SK-N-SH (cell line): ENCODE measurements around the gene CYBA. TPM values are rescaled to one million over a fixed set of nuclear protein-coding genes. Genes with fewer than 3 reads are reported as not detected.

ENCODE experiments used
- CTCF ChIA-PET: fragments of 300-600, 350-600 bp; formaldehyde crosslinking; extraction: SDS; loops from one replicate; lab custom pipeline; 2021; lab: Yijun Ruan, JAX
- POLR2A ChIA-PET: fragments of 350-600 bp; sonication (Branson Sonifier 250); formaldehyde crosslinking; extraction: SDS; loops from one replicate; lab custom pipeline; 2020; ENCODE audit warnings: antibody characterized with exemption, inconsistent platforms; lab: Yijun Ruan, JAX
- DNase-seq: peaks from one replicate; pipeline ENCODE4 v3.0.0; 2012
- H2AFZ ChIP-seq: fragments of 200-600 bp; sonication (generic); 2 replicates; pipeline ENCODE4 v1.8.1; 2016; ENCODE audit warnings: antibody characterized with exemption, mild to moderate bottlenecking, low read depth
- H3F3A ChIP-seq: fragments of 200-600 bp; sonication (generic); replicated peaks from 2 replicates; pipeline ENCODE3; 2016; ENCODE audit warnings: antibody characterized with exemption, mild to moderate bottlenecking; ENCODE audit not compliant: insufficient read depth
- H3K27ac ChIP-seq, 2 experiments: fragments of 200-500 bp in 1 of 2; fragments of 200-600 bp in 1 of 2; sonication (Bioruptor generic) in 1 of 2; sonication (generic), shearing (Covaris generic) in 1 of 2; 2 replicates each; pipeline versions ENCODE4 v1.5.1 to v1.6.1; 2014 to 2016; ENCODE audit warnings: low read depth in 2 of 2, inconsistent platforms in 1 of 2, low read length in 1 of 2, mild to moderate bottlenecking in 1 of 2, mixed read lengths in 1 of 2
- H3K27me3 ChIP-seq: fragments of 200-600 bp; sonication (generic), shearing (Covaris generic); 2 replicates; pipeline ENCODE4 v1.6.1; 2016; ENCODE audit warnings: mixed run types; ENCODE audit not compliant: insufficient read depth
- H3K36me3 ChIP-seq, 2 experiments: fragments of 200-500 bp in 1 of 2; fragments of 200-600 bp in 1 of 2; sonication (Bioruptor generic) in 1 of 2; sonication (generic) in 1 of 2; replicated peaks in 1 of 2; 2 replicates each; pipeline versions ENCODE3 to v1.5.1; 2014 to 2016; ENCODE audit warnings: low read length in 1 of 2, mild to moderate bottlenecking in 1 of 2; ENCODE audit not compliant: insufficient read depth in 2 of 2, control insufficient read depth in 1 of 2
- H3K4me1 ChIP-seq, 2 experiments: fragments of 200-500 bp in 1 of 2; fragments of 200-600 bp in 1 of 2; sonication (Bioruptor generic) in 1 of 2; sonication (generic), shearing (Covaris generic) in 1 of 2; 2 replicates each; pipeline versions ENCODE4 v1.5.1 to v1.6.1; 2014 to 2016; ENCODE audit warnings: low read depth in 1 of 2, low read length in 1 of 2, mixed run types in 1 of 2; ENCODE audit not compliant: insufficient read depth in 2 of 2, control insufficient read depth in 1 of 2
- H3K4me2 ChIP-seq: fragments of 200-600 bp; sonication (generic), shearing (Covaris generic); 2 replicates; pipeline ENCODE4 v1.6.1; 2017; ENCODE audit warnings: mixed run types
- H3K4me3 ChIP-seq, 2 experiments: fragments of 200-500 bp in 1 of 2; fragments of 200-600 bp in 1 of 2; sonication (Bioruptor generic) in 1 of 2; sonication (generic), shearing (Covaris generic) in 1 of 2; 2 replicates each; pipeline versions ENCODE4 v1.5.1 to v1.8.1; 2014 to 2016; ENCODE audit warnings: low read depth in 2 of 2, inconsistent platforms in 1 of 2, low read length in 1 of 2, mild to moderate bottlenecking in 1 of 2, mixed read lengths in 1 of 2, moderate library complexity in 1 of 2
- H3K79me2 ChIP-seq: fragments of 200-600 bp; sonication (generic); 2 replicates; pipeline ENCODE4 v1.8.1; 2017; ENCODE audit warnings: mild to moderate bottlenecking; ENCODE audit not compliant: insufficient read depth
- H3K9ac ChIP-seq: fragments of 200-600 bp; sonication (generic); 2 replicates; pipeline ENCODE4 v1.6.1; 2017; ENCODE audit warnings: mixed run types
- H3K9me2 ChIP-seq: fragments of 200-600 bp; sonication (generic); 2 replicates; pipeline ENCODE4 v1.6.1; 2017; ENCODE audit warnings: mixed run types
- H3K9me3 ChIP-seq: fragments of 200-600 bp; sonication (generic); 2 replicates; pipeline ENCODE4 v1.6.1; 2017; ENCODE audit warnings: mixed run types, mild to moderate bottlenecking, moderate library complexity
- H4K20me1 ChIP-seq: fragments of 200-600 bp; sonication (generic); 2 replicates; pipeline ENCODE4 v1.6.1; 2017; ENCODE audit warnings: mild to moderate bottlenecking, mixed run types; ENCODE audit not compliant: insufficient read depth
- CHD2 ChIP-seq: fragments of 150-350 bp; IDR thresholded peaks from 2 replicates; pipeline ENCODE4 v1.6.1; 2018; ENCODE audit warnings: low read length; ENCODE audit not compliant: partially characterized antibody
- ELF1 ChIP-seq: IDR thresholded peaks from 2 replicates; pipeline ENCODE4 v1.4.0; 2012
- FOSL2 ChIP-seq: IDR thresholded peaks from 2 replicates; pipeline ENCODE4 v1.4.0; 2012; ENCODE audit warnings: low read depth, mild to moderate bottlenecking, moderate library complexity, borderline replicate concordance
- FOXM1 ChIP-seq: IDR thresholded peaks from 2 replicates; pipeline ENCODE4 v1.4.0; 2012; ENCODE audit warnings: low read depth, mild to moderate bottlenecking
- IRF3 ChIP-seq: fragments of 150-350 bp; IDR thresholded peaks from 2 replicates; pipeline ENCODE4 v1.6.1; 2016; ENCODE audit warnings: mild to moderate bottlenecking, low read depth, low read length
- MAX ChIP-seq: IDR thresholded peaks from 2 replicates; pipeline ENCODE4 v1.4.0; 2012; ENCODE audit warnings: low read depth
- MEF2A ChIP-seq: IDR thresholded peaks from 2 replicates; pipeline ENCODE4 v1.4.0; 2012; ENCODE audit warnings: low read depth, borderline replicate concordance
- NRF1 ChIP-seq: IDR thresholded peaks from 2 replicates; pipeline ENCODE4 v1.6.1; 2012; ENCODE audit warnings: low read depth, mild to moderate bottlenecking, low read length
- RAD21 ChIP-seq: IDR thresholded peaks from 2 replicates; pipeline ENCODE4 v1.6.1; 2012; ENCODE audit warnings: mild to moderate bottlenecking, low read length
- RCOR1 ChIP-seq: fragments of 150-350 bp; IDR thresholded peaks from 2 replicates; pipeline ENCODE4 v1.6.1; 2017; ENCODE audit warnings: antibody characterized with exemption, low read length
- REST ChIP-seq: IDR thresholded peaks from 2 replicates; pipeline ENCODE4 v1.6.1; 2012; ENCODE audit warnings: mild to moderate bottlenecking, low read depth, low read length, moderate library complexity
- RXRA ChIP-seq: IDR thresholded peaks from 2 replicates; pipeline ENCODE4 v1.4.0; 2012; ENCODE audit warnings: low read depth, mild to moderate bottlenecking, borderline replicate concordance
- TAF1 ChIP-seq: IDR thresholded peaks from 2 replicates; pipeline ENCODE4 v1.6.1; 2012; ENCODE audit warnings: low read depth, mild to moderate bottlenecking, low read length, moderate library complexity, borderline replicate concordance
- TCF12 ChIP-seq: IDR thresholded peaks from 2 replicates; pipeline ENCODE4 v1.4.0; 2012
- YY1 ChIP-seq: IDR thresholded peaks from 2 replicates; pipeline ENCODE4 v1.4.0; 2012; ENCODE audit warnings: low read depth, mild to moderate bottlenecking
- WGBS: methylation state at CpG from one replicate; pipeline ENCODE4 v1.1.6; 2017; ENCODE audit warnings: low lambda C conversion rate; 5-methylcytosine and 5-hydroxymethylcytosine counted together
- polyA plus RNA-seq, 3 experiments: library from polyadenylated mRNA; depleted of rRNA; stranded (reverse); fragments of >200 nt; gene quantifications; 2 replicates each; pipeline ENCODE4 v1.2.3, GENCODE V29; 2012

Gene CYBA
- polyA plus RNA-seq, 1 of the 3 experiments (the other 2 are of a cell fraction): 176 TPM

GRCh38 chr16:88602091-88602490 lies 48.8 kb downstream of the CYBA start:
- Histone ChIP-seq H3K4me3 (no peak overlapping the region), H3K79me2 (peaks cover 11% of the 10 kb centered on the region; the same call in 1 of the 2 replicates), H3K9me3 (no peaks in the 10 kb centered on the region), H3F3A (no peaks in the 10 kb centered on the region), H3K9ac (no peak overlapping the region), H3K9me2 (no peaks in the 10 kb centered on the region), H3K27ac (no peak overlapping the region), H2AFZ (no peak overlapping the region), H3K27me3 (no peaks in the 10 kb centered on the region), H3K4me1 (no peaks in the 10 kb centered on the region), H3K36me3 (peaks cover 28 to 63% of the 10 kb centered on the region in 2 experiments), H3K4me2 (no peak overlapping the region), H4K20me1 (no peaks in the 10 kb centered on the region; the same call in 1 of the 2 replicates)
- TF ChIP-seq CHD2 (no peak), MEF2A (no peak), NRF1 (no peak), RXRA (no peak), MAX (no peak), REST (no peak), YY1 (no peak), FOSL2 (no peak), FOXM1 (no peak), TCF12 (no peak), ELF1 (no peak)
- DNase-seq: no peak
- WGBS: 82% methylated on average over 5 of the region's 7 CpGs
- ChIA-PET POLR2A (no interaction called here), CTCF (no interaction called here)

GRCh38 chr16:88601313-88602036 lies 49.4 kb downstream of the CYBA start:
- Histone ChIP-seq H4K20me1 (no peaks in the 10 kb centered on the region; the same call in 1 of the 2 replicates), H3K9me3 (no peaks in the 10 kb centered on the region), H3K27ac (no peak overlapping the region), H3K4me3 (no peak overlapping the region), H2AFZ (no peak overlapping the region), H3K9ac (no peak overlapping the region), H3F3A (no peaks in the 10 kb centered on the region), H3K27me3 (no peaks in the 10 kb centered on the region), H3K79me2 (peaks cover 17% of the 10 kb centered on the region; the same call in 1 of the 2 replicates), H3K36me3 (peaks cover 28 to 58% of the 10 kb centered on the region in 2 experiments), H3K4me1 (no peaks in the 10 kb centered on the region), H3K9me2 (no peaks in the 10 kb centered on the region), H3K4me2 (no peak overlapping the region)
- DNase-seq: no peak
- no peak for TF ChIP-seq RAD21
- no peak for TF ChIP-seq FOXM1
- no peak for TF ChIP-seq YY1
- TF ChIP-seq MAX: no peak
- TF ChIP-seq REST: no peak
- TF ChIP-seq RXRA: no peak
- TF ChIP-seq TAF1: no peak
- no peak for TF ChIP-seq IRF3
- TF ChIP-seq RCOR1: no peak
- WGBS: 87% methylated on average over 9 of the region's 9 CpGs
- ChIA-PET POLR2A (no interaction called here), CTCF (no interaction called here)
